HEK293T (cell line): ENCODE measurements around the gene KCNA4.
"Not testable (repeated sequence)": the region's sequence is repeated elsewhere in the genome, so short reads cannot be mapped to it uniquely, and the experiment has no call there.

Experiments used
- CTCF ChIA-PET: fragments of 350-600 bp; formaldehyde crosslinking; extraction: SDS; loops from one replicate; lab custom pipeline; 2021; ENCODE audit warnings: antibody characterized with exemption, inconsistent platforms; lab: Yijun Ruan, JAX
- POLR2A ChIA-PET: fragments of 350-600 bp; formaldehyde crosslinking; extraction: SDS; loops from one replicate; lab custom pipeline; 2020; ENCODE audit warnings: antibody characterized with exemption, inconsistent platforms; lab: Yijun Ruan, JAX
- DNase-seq: peaks from one replicate; pipeline ENCODE4 v3.0.0; 2012; ENCODE audit warnings: mixed read lengths; ENCODE audit errors: extremely low spot score
- ARNT ChIP-seq: fragments of 450-650 bp; IDR thresholded peaks from 2 replicates; pipeline ENCODE4 v1.6.1; 2017; ENCODE audit warnings: mild to moderate bottlenecking
- BHLHE40 ChIP-seq: fragments of 450-650 bp; IDR thresholded peaks from 2 replicates; pipeline ENCODE4 v1.6.1; 2016; ENCODE audit warnings: mild to moderate bottlenecking, moderate library complexity, borderline replicate concordance
- CTBP1 ChIP-seq: fragments of 450-650 bp; IDR thresholded peaks from 2 replicates; pipeline ENCODE4 v1.6.1; 2016; ENCODE audit warnings: borderline replicate concordance
- ELF4 ChIP-seq: fragments of 450-650 bp; IDR thresholded peaks from 2 replicates; pipeline ENCODE4 v1.6.1; 2017; ENCODE audit warnings: antibody characterized with exemption
- FOXA1 ChIP-seq: fragments of 450-650 bp; IDR thresholded peaks from 2 replicates; pipeline ENCODE4 v1.6.1; 2016; ENCODE audit warnings: mild to moderate bottlenecking
- FOXK2 ChIP-seq: fragments of 450-650 bp; IDR thresholded peaks from 2 replicates; pipeline ENCODE4 v1.6.1; 2016; ENCODE audit warnings: mild to moderate bottlenecking
- FOXM1 ChIP-seq: fragments of 450-650 bp; IDR thresholded peaks from 2 replicates; pipeline ENCODE4 v1.6.1; 2017; ENCODE audit warnings: mild to moderate bottlenecking, borderline replicate concordance
- HDGF ChIP-seq: fragments of 450-650 bp; IDR thresholded peaks from 2 replicates; pipeline ENCODE4 v1.6.1; 2017; ENCODE audit warnings: antibody characterized with exemption, borderline replicate concordance
- L3MBTL2 ChIP-seq: fragments of 450-650 bp; conservative IDR thresholded peaks from 2 replicates; pipeline ENCODE4 v1.6.1; 2016; ENCODE audit warnings: mild to moderate bottlenecking
- LEF1 ChIP-seq: fragments of 450-650 bp; IDR thresholded peaks from 2 replicates; pipeline ENCODE4 v1.6.1; 2017; ENCODE audit warnings: mild to moderate bottlenecking, borderline replicate concordance
- NFRKB ChIP-seq: fragments of 450-650 bp; IDR thresholded peaks from 2 replicates; pipeline ENCODE4 v1.6.1; 2016; ENCODE audit warnings: mild to moderate bottlenecking, moderate library complexity
- PKNOX1 ChIP-seq: fragments of 450-650 bp; IDR thresholded peaks from 2 replicates; pipeline ENCODE4 v1.6.1; 2016
- SP1 ChIP-seq: fragments of 450-650 bp; IDR thresholded peaks from 2 replicates; pipeline ENCODE4 v1.6.1; 2017
- SUZ12 ChIP-seq: fragments of 450-650 bp; IDR thresholded peaks from 2 replicates; pipeline ENCODE4 v1.6.1; 2016; ENCODE audit warnings: mild to moderate bottlenecking
- TARDBP ChIP-seq: fragments of 450-650 bp; IDR thresholded peaks from 2 replicates; pipeline ENCODE4 v1.6.1; 2016
- ZNF384 ChIP-seq: fragments of 450-650 bp; IDR thresholded peaks from 2 replicates; pipeline ENCODE4 v1.6.1; 2016

The KCNA4 gene

DNA sequence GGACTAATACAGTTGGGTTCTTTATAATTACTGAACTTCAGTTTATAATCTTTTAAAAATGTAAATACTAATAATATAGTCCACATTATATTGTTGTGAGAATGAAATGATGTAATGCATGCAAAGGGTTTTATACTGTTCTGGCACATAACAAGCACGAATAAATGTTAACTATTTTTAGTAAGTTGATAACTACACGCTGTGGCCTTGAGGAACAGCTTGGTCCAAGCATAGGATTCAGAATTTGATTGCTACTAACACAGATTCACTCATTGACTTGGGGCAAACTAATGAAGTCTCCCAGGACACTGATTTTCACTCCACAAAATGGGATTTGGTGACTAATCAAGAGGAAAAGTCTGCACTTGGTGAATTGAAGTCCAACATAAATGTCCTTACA is 38.3 kb downstream of the KCNA4 start:
- CTCF ChIA-PET: no interaction called here

DNA sequence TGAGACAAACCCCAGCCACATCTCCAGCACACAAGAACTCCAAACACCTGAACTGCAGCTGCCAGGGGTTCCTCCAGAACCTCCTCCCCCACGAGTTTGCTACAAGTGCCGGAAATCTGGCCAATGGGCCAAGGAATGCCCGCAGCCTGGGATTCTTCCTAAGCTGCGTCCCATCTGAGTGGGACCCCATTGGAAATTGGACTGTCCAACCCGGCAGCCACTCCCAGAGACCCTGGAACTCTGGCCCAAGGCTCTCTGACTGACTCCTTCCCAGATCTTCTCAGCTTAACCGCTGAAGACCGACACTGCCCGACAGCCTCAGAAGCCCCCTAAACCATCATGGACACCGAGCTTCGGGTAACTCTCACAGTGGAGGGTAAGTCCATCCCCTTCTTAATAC is 41.2 kb downstream of the KCNA4 start:
- DNase-seq, CTCF ChIA-PET, POLR2A ChIA-PET: not testable (repeated sequence)

More for the DNA sequence above, 38.3 kb downstream of the KCNA4 start:
- no peak for TF ChIP-seq ELF4
- no peak for TF ChIP-seq CTBP1
- no peak for TF ChIP-seq SUZ12
- no peak for TF ChIP-seq NFRKB
- TF ChIP-seq LEF1: no peak
- TF ChIP-seq ZNF384: no peak
- no peak for TF ChIP-seq TARDBP
- TF ChIP-seq BHLHE40: no peak
- no peak for TF ChIP-seq FOXA1
- no peak for TF ChIP-seq HDGF
- TF ChIP-seq L3MBTL2: no peak
- TF ChIP-seq FOXM1: no peak
- TF ChIP-seq PKNOX1: no peak
- no peak for TF ChIP-seq FOXK2
- TF ChIP-seq ARNT: no peak
- TF ChIP-seq SP1: no peak
- POLR2A ChIA-PET: no interaction called here
- DNase-seq: no peak

DNA sequence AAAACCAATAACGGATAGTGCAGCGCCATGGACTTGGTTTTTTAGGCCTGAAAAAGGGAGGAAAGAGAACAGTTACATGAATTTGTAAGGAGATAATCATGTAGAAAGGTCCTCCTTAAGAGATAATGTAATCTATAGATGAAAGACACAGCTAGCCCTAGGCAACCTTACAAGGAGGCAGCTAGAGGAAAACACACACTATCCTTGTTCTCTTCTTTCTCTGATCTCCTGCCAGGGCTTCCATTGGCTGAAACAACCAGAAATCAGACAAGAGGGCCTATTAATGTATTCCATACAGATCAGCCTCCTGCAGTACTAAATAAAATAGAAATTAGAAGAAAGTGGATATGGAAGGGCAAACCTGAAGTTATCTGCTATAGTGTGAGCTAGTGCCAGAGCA is 53.0 kb downstream of the KCNA4 start:
- TF ChIP-seq ELF4 (no peak), FOXA1 (no peak), CTBP1 (no peak), LEF1 (no peak), HDGF (no peak), FOXM1 (no peak), ZNF384 (no peak), SUZ12 (no peak), SP1 (no peak), TARDBP (no peak), ARNT (no peak), FOXK2 (no peak), BHLHE40 (no peak), PKNOX1 (no peak)
- ChIA-PET CTCF (no interaction called here), POLR2A (no interaction called here)
- DNase-seq: no peak

DNA sequence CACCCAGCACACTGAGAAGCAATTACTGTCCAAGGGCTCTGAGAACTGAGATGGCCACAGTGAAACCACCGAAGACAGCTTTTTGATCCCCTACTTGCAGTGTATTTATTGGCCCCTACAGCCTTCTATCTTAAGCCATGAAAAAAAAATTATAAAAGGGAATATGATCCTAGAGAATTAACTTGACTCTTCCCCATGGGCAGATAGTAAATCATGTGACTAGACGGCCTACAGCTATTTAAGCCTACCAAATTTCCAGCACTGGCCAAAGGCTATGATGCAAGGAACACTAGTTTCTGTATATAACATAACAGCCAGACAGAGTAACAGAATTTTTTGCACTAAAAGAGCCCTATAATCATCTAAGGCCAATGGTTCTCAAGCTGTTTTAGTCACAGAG is 53.8 kb downstream of the KCNA4 start:
- POLR2A ChIA-PET: no interaction called here
- no peak for DNase-seq
- CTCF ChIA-PET: no interaction called here
- no peak for TF ChIP-seq SP1
- TF ChIP-seq LEF1: no peak
- TF ChIP-seq HDGF: no peak
- no peak for TF ChIP-seq FOXM1
- no peak for TF ChIP-seq FOXK2
- no peak for TF ChIP-seq FOXA1
- TF ChIP-seq ELF4: no peak
- TF ChIP-seq ZNF384: no peak
- no peak for TF ChIP-seq BHLHE40
- no peak for TF ChIP-seq L3MBTL2

DNA sequence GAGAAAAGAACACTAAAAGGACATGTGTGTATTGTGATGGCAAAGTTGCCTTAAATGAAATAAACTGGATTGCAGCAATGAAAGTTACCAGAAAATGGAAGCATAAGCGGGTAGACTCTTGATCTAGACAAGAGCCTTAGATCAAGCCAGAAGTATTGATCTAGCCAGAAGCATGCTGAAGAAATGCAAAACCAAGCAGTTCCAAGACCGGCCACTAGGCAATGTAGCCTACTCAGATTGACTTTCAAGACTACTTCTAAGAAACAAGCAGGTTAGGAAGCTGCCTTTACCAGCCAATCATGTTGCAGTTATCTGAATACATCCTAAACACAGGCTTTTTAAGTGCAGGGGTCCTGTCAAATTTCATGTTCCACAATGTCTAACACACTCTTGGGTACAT is 54.6 kb downstream of the KCNA4 start:
- CTCF ChIA-PET: no interaction called here
- peak; percentile 11 for DNase-seq
- POLR2A ChIA-PET: no interaction called here
- TF ChIP-seq ARNT: no peak
- no peak for TF ChIP-seq HDGF
